GM10248 (cell line): ENCODE data around the gene ABAT.
A peak's percentile ranks its signal among the peaks of the same experiment; 100 is the strongest.

Experiments used
- CTCF ChIA-PET: fragments of 300-600 bp; sonication (Branson Sonifier 250); formaldehyde crosslinking; extraction: SDS; loops from one replicate; lab custom pipeline; 2021; ENCODE audit warnings: antibody characterized with exemption; lab: Yijun Ruan, JAX
- POLR2A ChIA-PET: fragments of 350-650 bp; sonication (Branson Sonifier 250); formaldehyde crosslinking; extraction: SDS; loops from one replicate; lab custom pipeline; 2020; ENCODE audit warnings: antibody characterized with exemption; lab: Yijun Ruan, JAX
- DNase-seq: peaks from one replicate; pipeline ENCODE4 v3.0.0; 2012; ENCODE audit errors: extremely low spot score
- TF ChIP-seq, protein P1 (sequence below): IDR thresholded peaks from 2 replicates; pipeline ENCODE4 v1.5.1; 2012; ENCODE audit warnings: mild to moderate bottlenecking, low read depth; ENCODE audit errors: extremely low read depth, missing control alignments, control extremely low read depth

Gene ABAT

GRCh38 chr16:8669481-8669880 lies 4.9 kb upstream of the ABAT start:
- CTCF ChIA-PET: interaction anchor here (1.6 kb wide), 1 partner anchor 211 kb away, joined by 5 read pairs; no protein-coding TSS in a partner anchor
- DNase-seq: no peak
- POLR2A ChIA-PET: no interaction called here
- TF ChIP-seq, protein P1, sequence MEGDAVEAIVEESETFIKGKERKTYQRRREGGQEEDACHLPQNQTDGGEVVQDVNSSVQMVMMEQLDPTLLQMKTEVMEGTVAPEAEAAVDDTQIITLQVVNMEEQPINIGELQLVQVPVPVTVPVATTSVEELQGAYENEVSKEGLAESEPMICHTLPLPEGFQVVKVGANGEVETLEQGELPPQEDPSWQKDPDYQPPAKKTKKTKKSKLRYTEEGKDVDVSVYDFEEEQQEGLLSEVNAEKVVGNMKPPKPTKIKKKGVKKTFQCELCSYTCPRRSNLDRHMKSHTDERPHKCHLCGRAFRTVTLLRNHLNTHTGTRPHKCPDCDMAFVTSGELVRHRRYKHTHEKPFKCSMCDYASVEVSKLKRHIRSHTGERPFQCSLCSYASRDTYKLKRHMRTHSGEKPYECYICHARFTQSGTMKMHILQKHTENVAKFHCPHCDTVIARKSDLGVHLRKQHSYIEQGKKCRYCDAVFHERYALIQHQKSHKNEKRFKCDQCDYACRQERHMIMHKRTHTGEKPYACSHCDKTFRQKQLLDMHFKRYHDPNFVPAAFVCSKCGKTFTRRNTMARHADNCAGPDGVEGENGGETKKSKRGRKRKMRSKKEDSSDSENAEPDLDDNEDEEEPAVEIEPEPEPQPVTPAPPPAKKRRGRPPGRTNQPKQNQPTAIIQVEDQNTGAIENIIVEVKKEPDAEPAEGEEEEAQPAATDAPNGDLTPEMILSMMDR: no peak

DNA sequence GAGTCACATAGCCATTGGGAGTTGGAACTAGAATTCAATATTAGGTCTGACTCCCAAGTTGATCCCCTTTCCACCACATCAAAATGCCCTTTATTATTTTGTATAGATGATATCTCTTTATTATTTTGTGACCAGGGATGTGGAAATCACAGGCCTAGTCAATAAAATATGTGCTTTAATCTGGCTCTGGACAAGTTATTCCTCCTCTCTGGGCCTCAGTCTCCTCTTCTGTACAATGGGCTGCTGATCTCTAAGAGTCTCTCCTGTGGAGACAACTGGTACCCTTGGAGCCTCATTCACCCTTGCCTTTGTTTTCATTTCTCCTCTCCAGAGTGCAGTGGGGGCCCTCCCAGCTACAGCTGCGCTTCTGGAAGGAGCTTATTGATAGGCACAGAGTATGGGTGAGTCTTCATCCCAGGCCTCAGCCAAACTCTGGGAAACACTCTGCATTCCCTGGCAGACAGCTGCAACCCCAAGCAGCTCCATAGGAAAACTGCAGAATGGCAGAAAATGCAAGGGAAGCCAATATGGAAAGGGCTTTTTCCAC lies 4.3 kb upstream of the ABAT start:
- no peak for DNase-seq
- CTCF ChIA-PET: interaction anchor here (1.2 to 1.9 kb wide), 6 partner anchors 14 to 266 kb away, joined by 3 to 8 read pairs (median 5); no protein-coding TSS in a partner anchor
- POLR2A ChIA-PET: no interaction called here
- TF ChIP-seq, protein P1: no peak

- ChIA-PET POLR2A (interaction anchor here (0.6 kb wide), 1 partner anchor 417 kb away, joined by 3 read pairs; the partner anchor contains the start of gene HAPSTR1), CTCF (interaction anchor here (1.1 to 4.0 kb wide), 4 partner anchors 9 to 465 kb away, joined by 3 to 17 read pairs (median 5); no protein-coding TSS in a partner anchor)
- TF ChIP-seq, protein P1: no peak
- no peak for DNase-seq
These were observed 605 bp upstream of the ABAT start for GRCh38 chr16:8673611-8674412.

GRCh38 chr16:8675183-8676159 lies 1.1 kb downstream of the ABAT start:
- peak; percentile 34 for DNase-seq
- POLR2A ChIA-PET: no interaction called here
- CTCF ChIA-PET: interaction anchor here (1.5 to 4.0 kb wide), 3 partner anchors 10 to 204 kb away, joined by 4 to 17 read pairs (median 7); no protein-coding TSS in a partner anchor
- TF ChIP-seq, protein P1: no peak

DNA sequence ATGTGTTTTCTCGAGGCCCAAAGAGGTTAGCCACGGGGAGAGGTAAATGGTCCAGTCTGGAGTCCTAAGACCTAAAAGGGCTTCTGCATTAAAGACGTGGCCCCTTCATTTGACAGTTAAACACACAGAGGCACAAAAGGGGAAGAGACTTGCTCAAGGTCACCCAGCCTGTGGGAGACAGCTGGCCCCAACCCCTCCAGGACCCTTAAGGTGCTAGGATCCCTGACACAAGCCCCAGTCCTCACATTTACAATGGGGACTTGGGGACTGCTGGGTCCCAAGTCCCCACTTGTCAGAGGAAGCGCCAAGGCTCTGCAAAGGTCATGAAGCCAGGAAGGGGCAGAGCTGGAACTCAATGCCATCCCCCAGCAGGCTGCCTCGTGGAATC lies 1.7 kb downstream of the ABAT start:
- CTCF ChIA-PET: interaction anchor here (1.5 kb wide), 1 partner anchor 16 kb away, joined by 4 read pairs; no protein-coding TSS in a partner anchor
- DNase-seq: no peak
- TF ChIP-seq, protein P1: no peak
- POLR2A ChIA-PET: no interaction called here
